Body of pancreas (tissue), 4 donors: ENCODE results near the gene SRBD1.

Experiments
- POLR2A ChIP-seq, 3 donors: fragments of 450-650 bp; IDR thresholded peaks; one replicate each; pipeline ENCODE4 v1.6.1; 2016; ENCODE audit warnings: antibody characterized with exemption in 3 of 3, mild to moderate bottlenecking in 2 of 3
- TF ChIP-seq, protein P1 (sequence below), 7 experiments: fragments of 450-650 bp in 4 of 7; fragments of 200-600 bp in 3 of 7; sonication (generic) in 3 of 7; IDR thresholded peaks; one replicate each; pipeline ENCODE4 v1.5.1; 2016 to 2019; ENCODE audit warnings: antibody characterized with exemption in 7 of 7

DNA sequence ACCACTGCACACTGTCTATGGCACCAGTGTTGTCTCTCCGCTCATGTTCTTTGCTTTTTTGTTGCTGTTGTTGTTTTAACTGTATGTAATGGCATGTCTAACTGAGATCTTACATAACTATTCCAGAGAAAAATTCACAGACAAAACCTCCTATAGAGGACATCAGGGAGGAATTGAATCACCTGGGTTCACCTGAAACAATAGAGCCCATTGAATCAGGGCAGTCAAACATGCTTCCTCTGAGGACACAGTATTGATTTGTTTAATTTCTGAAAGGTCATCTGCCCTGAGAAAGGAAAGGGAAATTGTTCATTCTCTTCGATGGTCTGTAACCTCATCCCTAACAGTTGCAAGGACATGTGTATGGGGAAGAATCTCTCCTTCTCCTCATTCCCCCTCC is 237.5 kb downstream of the SRBD1 start:
- TF ChIP-seq, protein P1, sequence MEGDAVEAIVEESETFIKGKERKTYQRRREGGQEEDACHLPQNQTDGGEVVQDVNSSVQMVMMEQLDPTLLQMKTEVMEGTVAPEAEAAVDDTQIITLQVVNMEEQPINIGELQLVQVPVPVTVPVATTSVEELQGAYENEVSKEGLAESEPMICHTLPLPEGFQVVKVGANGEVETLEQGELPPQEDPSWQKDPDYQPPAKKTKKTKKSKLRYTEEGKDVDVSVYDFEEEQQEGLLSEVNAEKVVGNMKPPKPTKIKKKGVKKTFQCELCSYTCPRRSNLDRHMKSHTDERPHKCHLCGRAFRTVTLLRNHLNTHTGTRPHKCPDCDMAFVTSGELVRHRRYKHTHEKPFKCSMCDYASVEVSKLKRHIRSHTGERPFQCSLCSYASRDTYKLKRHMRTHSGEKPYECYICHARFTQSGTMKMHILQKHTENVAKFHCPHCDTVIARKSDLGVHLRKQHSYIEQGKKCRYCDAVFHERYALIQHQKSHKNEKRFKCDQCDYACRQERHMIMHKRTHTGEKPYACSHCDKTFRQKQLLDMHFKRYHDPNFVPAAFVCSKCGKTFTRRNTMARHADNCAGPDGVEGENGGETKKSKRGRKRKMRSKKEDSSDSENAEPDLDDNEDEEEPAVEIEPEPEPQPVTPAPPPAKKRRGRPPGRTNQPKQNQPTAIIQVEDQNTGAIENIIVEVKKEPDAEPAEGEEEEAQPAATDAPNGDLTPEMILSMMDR (IDR thresholded peaks at IDR 0.05): no peak
- TF ChIP-seq POLR2A (IDR thresholded peaks at IDR 0.05): no peak
